ENCODE measurements around the gene STMP1. TPM values are rescaled to one million over a fixed set of nuclear protein-coding genes. Genes with fewer than 3 reads are reported as not detected.

Gene STMP1
- total RNA-seq, 4 donors from 2014 or later = 7.7 to 19.9 (median 11.8) TPM

- Histone ChIP-seq H3K27ac (no peak overlapping the region), H3K36me3 (no peaks in the 10 kb centered on the region), H3K9me3 (no peaks in the 10 kb centered on the region), H3K4me1 (peaks cover 28 to 39% of the 10 kb centered on the region in 2 donors), H3K4me3 (no peak overlapping the region), H3K27me3 (no peaks in the 10 kb centered on the region)
- no peak for DNase-seq
- TF ChIP-seq POLR2A (IDR thresholded peaks at IDR 0.05) (no peak), CTCF (IDR thresholded peaks at IDR 0.05 in 4 of 5, conservative IDR thresholded peaks at IDR 0.05 in 1 of 5) (no peak)
- intact Hi-C loops (cut with DNase I; ENCODE audit: low total_unique reads) (no loop called here), in situ Hi-C loops (cut with MboI; ENCODE audit: low sequenced_read_pairs in 4 of 4) (no loop called here)
- ATAC-seq = no peak
Measured at GRCh38 chr7:135681762-135682161, 19.4 kb downstream of the STMP1 start.

GRCh38 chr7:135682191-135682590 is 19.9 kb downstream of the STMP1 start:
- intact Hi-C loops (cut with DNase I; ENCODE audit: low total_unique reads) = no loop called here

GRCh38 chr7:135683609-135684008 is 21.3 kb downstream of the STMP1 start:
- TF ChIP-seq POLR2A (IDR thresholded peaks at IDR 0.05) (no peak), CTCF (IDR thresholded peaks at IDR 0.05 in 4 of 5, conservative IDR thresholded peaks at IDR 0.05 in 1 of 5) (no peak)
- Histone ChIP-seq H3K4me1 (peaks cover 11 to 21% of the 10 kb centered on the region in 2 donors), H3K27ac (no peak overlapping the region), H3K4me3 (no peak overlapping the region), H3K36me3 (peaks cover 0 to 6% of the 10 kb centered on the region in 2 donors), H3K27me3 (no peaks in the 10 kb centered on the region), H3K9me3 (no peaks in the 10 kb centered on the region)
- intact Hi-C loops (cut with DNase I; ENCODE audit: low total_unique reads) (no loop called here), in situ Hi-C loops (cut with MboI; ENCODE audit: low sequenced_read_pairs in 4 of 4) (no loop called here)
- ATAC-seq (no peak), DNase-seq (no peak)

More at GRCh38 chr7:135682191-135682590, 19.9 kb downstream of the STMP1 start:
- Histone ChIP-seq H3K36me3 (no peaks in the 10 kb centered on the region), H3K9me3 (no peaks in the 10 kb centered on the region), H3K27me3 (no peaks in the 10 kb centered on the region), H3K4me3 (no peak overlapping the region), H3K27ac (no peak overlapping the region), H3K4me1 (peaks cover 24 to 35% of the 10 kb centered on the region in 2 donors)
- no peak for ATAC-seq
- no peak for TF ChIP-seq POLR2A (IDR thresholded peaks at IDR 0.05)
- no peak for TF ChIP-seq CTCF (IDR thresholded peaks at IDR 0.05 in 4 of 5, conservative IDR thresholded peaks at IDR 0.05 in 1 of 5)
- DNase-seq = no peak
- in situ Hi-C loops (cut with MboI; ENCODE audit: low sequenced_read_pairs in 4 of 4) = no loop called here

GRCh38 chr7:135684136-135684535 is 21.8 kb downstream of the STMP1 start:
- H3K4me1 ChIP-seq = peaks cover 6 to 16% of the 10 kb centered on the region in 2 donors
- no peaks in the 10 kb centered on the region for H3K9me3 ChIP-seq
- peaks cover 0 to 8% of the 10 kb centered on the region in 2 donors for H3K36me3 ChIP-seq
- in situ Hi-C loops (cut with MboI; ENCODE audit: low sequenced_read_pairs in 4 of 4) = no loop called here
- H3K27me3 ChIP-seq = no peaks in the 10 kb centered on the region
- ATAC-seq = no peak
- no peak for TF ChIP-seq CTCF (IDR thresholded peaks at IDR 0.05 in 4 of 5, conservative IDR thresholded peaks at IDR 0.05 in 1 of 5)
- H3K27ac ChIP-seq = no peak overlapping the region
- H3K4me3 ChIP-seq = no peak overlapping the region
- DNase-seq = no peak
- intact Hi-C loops (cut with DNase I; ENCODE audit: low total_unique reads) = no loop called here

- Histone ChIP-seq H3K27ac (no peak overlapping the region), H3K4me1 (peaks cover 0 to 11% of the 10 kb centered on the region in 2 donors), H3K4me3 (no peak overlapping the region), H3K27me3 (no peaks in the 10 kb centered on the region), H3K36me3 (peaks cover 0 to 14% of the 10 kb centered on the region in 2 donors), H3K9me3 (no peaks in the 10 kb centered on the region)
- no peak for DNase-seq
- ATAC-seq = no peak
- in situ Hi-C loops (cut with MboI; ENCODE audit: low sequenced_read_pairs in 4 of 4) (no loop called here), intact Hi-C loops (cut with DNase I; ENCODE audit: low total_unique reads) (no loop called here)
- no peak for TF ChIP-seq CTCF (IDR thresholded peaks at IDR 0.05 in 4 of 5, conservative IDR thresholded peaks at IDR 0.05 in 1 of 5)
- TF ChIP-seq POLR2A (IDR thresholded peaks at IDR 0.05) = no peak
Measured at GRCh38 chr7:135684699-135685098, 22.4 kb downstream of the STMP1 start.
